Measurements from ENCODE around the gene CROT.

Gene CROT

GRCh38 chr7:87345166-87345927 lies at the start of gene CROT:
TSS of gene CROT (plus strand) at chr7:87345664. CDS start at chr7:87349069, 3,405 bp downstream.
- TF ChIP-seq, protein P1, sequence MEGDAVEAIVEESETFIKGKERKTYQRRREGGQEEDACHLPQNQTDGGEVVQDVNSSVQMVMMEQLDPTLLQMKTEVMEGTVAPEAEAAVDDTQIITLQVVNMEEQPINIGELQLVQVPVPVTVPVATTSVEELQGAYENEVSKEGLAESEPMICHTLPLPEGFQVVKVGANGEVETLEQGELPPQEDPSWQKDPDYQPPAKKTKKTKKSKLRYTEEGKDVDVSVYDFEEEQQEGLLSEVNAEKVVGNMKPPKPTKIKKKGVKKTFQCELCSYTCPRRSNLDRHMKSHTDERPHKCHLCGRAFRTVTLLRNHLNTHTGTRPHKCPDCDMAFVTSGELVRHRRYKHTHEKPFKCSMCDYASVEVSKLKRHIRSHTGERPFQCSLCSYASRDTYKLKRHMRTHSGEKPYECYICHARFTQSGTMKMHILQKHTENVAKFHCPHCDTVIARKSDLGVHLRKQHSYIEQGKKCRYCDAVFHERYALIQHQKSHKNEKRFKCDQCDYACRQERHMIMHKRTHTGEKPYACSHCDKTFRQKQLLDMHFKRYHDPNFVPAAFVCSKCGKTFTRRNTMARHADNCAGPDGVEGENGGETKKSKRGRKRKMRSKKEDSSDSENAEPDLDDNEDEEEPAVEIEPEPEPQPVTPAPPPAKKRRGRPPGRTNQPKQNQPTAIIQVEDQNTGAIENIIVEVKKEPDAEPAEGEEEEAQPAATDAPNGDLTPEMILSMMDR (IDR thresholded peaks at IDR 0.05; ENCODE audit: low read depth, low read length): no peak
- H3K9me3 ChIP-seq (ENCODE audit: severe bottlenecking): no peaks in the 10 kb centered on the region
- H3K27ac ChIP-seq: peak within 1 kb of the TSS; percentile 74
- H3K36me3 ChIP-seq: peaks cover 15% of the 10 kb centered on the region
- DNase-seq: peak; percentile 96
- H3K27me3 ChIP-seq (ENCODE audit: insufficient read depth, low read depth, severe bottlenecking): no peaks in the 10 kb centered on the region
- peak within 1 kb of the TSS; percentile 66 for H3K4me3 ChIP-seq (ENCODE audit: low read depth, low read length)

GRCh38 chr7:87300756-87301155 lies 44.7 kb upstream of the CROT start:
- no peaks in the 10 kb centered on the region for H3K27me3 ChIP-seq (ENCODE audit: insufficient read depth, low read depth, severe bottlenecking)
- no peak overlapping the region for H3K4me3 ChIP-seq (ENCODE audit: low read depth, low read length)
- TF ChIP-seq, protein P1 (IDR thresholded peaks at IDR 0.05; ENCODE audit: low read depth, low read length): no peak
- H3K27ac ChIP-seq: no peak overlapping the region
- no peaks in the 10 kb centered on the region for H3K9me3 ChIP-seq (ENCODE audit: severe bottlenecking)
- DNase-seq: no peak
- H3K36me3 ChIP-seq: no peaks in the 10 kb centered on the region

DNA sequence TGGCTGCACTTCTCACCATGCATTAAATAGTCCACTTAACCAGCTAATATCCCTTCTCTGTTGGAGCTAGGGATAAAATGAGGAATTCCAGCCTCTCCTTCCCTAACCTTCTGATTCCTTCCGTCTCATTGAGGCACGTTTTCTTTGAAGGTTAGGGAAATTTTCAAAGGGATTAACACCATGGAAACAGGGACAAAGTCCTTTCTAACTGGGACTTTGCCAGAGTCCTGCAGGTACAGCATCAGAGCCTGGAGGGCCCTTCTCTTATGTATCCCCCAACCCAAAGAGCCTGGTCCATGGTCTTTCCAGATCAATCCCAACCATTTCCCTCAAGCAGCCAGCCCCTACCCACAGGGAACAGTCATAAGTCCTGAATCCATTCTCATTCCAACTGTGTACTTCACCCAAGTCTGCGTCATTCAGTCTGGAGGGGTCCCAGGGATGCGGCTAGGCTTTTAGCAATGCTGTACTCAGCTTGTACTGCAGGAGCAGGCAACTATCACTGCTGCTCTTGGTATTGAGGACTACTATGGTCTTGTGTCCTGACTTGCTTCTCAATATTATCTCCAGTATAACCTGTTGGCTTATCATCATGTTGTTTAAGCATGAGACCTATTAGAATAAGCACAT lies 34.6 kb upstream of the CROT start:
- DNase-seq: no peak
- Histone ChIP-seq H3K4me3 (ENCODE audit: low read depth, low read length) (no peak overlapping the region), H3K27me3 (ENCODE audit: insufficient read depth, low read depth, severe bottlenecking) (no peaks in the 10 kb centered on the region), H3K9me3 (ENCODE audit: severe bottlenecking) (no peaks in the 10 kb centered on the region), H3K36me3 (no peaks in the 10 kb centered on the region), H3K27ac (no peak overlapping the region)
- TF ChIP-seq, protein P1 (IDR thresholded peaks at IDR 0.05; ENCODE audit: low read depth, low read length): no peak

GRCh38 chr7:87312215-87312865 lies 33.1 kb upstream of the CROT start:
- no peaks in the 10 kb centered on the region for H3K9me3 ChIP-seq (ENCODE audit: severe bottlenecking)
- no peak overlapping the region for H3K27ac ChIP-seq
- TF ChIP-seq, protein P1 (IDR thresholded peaks at IDR 0.05; ENCODE audit: low read depth, low read length): peak; percentile 93
- no peaks in the 10 kb centered on the region for H3K36me3 ChIP-seq
- no peak overlapping the region for H3K4me3 ChIP-seq (ENCODE audit: low read depth, low read length)
- no peaks in the 10 kb centered on the region for H3K27me3 ChIP-seq (ENCODE audit: insufficient read depth, low read depth, severe bottlenecking)
- DNase-seq: peak; percentile 60

- H3K36me3 ChIP-seq: no peaks in the 10 kb centered on the region
- H3K4me3 ChIP-seq (ENCODE audit: low read depth, low read length): no peak overlapping the region
- H3K27ac ChIP-seq: no peak overlapping the region
- no peaks in the 10 kb centered on the region for H3K27me3 ChIP-seq (ENCODE audit: insufficient read depth, low read depth, severe bottlenecking)
- no peaks in the 10 kb centered on the region for H3K9me3 ChIP-seq (ENCODE audit: severe bottlenecking)
- TF ChIP-seq, protein P1 (IDR thresholded peaks at IDR 0.05; ENCODE audit: low read depth, low read length): no peak
- no peak for DNase-seq
These were observed 29.3 kb upstream of the CROT start for GRCh38 chr7:87316097-87316700.
